ENCODE measurements around the gene RHOBTB3.

The RHOBTB3 gene

DNA sequence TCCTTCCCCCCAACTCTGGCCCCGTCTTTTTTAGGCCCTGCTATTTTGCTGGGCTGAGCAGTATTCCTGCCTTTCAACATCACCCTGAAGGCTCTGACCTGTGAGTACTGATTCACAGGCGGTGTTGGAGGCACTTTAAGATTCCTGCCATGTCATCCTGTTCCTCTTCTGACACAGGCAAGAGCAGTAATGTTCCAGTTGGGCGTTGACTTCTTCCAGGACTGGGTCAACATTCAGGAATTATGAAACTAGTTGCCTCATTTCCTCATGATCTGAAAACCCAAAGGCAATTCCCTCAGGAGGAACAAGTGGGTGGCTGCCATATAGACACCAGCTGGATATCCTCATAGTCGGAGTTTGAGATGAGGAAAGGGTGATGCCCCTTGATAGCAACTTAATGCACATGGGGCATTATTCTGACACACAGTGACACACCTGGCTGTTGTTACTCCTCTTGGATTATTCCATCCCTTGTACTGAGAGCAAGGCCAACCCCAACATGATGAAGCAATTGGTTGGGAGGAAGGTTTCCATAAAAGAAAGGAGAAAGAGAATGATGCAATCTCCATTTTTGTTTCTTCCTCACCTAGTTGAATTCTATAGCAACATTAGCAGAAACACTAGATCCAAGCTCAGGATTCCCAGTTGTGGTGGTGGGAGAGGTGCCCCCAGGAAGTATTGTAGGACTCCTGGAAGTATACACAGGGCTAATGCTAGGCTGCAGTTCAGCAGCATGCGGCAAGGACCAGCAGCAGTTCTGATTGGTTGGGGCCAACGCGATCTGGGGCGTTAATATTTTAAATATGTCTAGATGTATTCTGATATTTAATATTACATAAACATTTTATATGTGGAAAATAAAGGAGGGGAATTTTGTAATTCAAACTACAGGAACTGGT, 111.0 kb downstream of the RHOBTB3 start:
- DNase-seq (ENCODE audit: low read depth in 2 of 2), result no peak

DNA sequence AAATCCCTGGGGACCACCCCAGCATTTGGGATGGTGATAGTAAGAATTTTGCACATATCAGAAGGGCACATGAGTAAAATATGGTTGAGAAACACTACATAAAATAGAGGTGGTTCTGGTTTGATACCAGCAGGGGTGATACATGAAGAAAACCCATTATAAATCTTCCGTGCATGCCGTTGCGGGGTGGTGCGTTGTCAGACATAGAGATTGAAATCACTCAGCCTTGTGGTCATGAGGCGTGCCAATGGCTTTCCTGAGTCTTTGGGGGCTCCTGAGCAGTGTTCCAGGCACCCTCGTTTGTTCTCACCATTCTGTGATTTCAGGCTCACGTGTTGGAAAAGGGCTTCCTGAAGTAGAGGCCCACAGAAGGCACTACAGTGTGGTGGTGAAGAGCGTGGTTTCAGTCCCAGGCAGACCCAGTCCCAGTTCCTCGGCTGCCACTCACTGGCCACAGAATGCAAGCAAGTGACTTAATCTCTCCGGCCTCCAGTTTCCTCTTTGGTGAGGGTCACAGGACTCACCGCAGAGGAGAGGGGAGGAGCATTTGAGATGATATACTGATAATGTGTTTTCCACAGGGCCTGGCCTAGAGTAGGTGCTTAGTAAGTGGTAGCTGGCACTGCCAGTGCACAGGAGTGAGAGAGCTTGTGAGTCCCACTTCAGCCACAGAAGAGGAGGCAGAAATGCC, 111.9 kb downstream of the RHOBTB3 start:
- peak; percentile 47 to 52 for DNase-seq (ENCODE audit: low read depth in 2 of 2)

DNA sequence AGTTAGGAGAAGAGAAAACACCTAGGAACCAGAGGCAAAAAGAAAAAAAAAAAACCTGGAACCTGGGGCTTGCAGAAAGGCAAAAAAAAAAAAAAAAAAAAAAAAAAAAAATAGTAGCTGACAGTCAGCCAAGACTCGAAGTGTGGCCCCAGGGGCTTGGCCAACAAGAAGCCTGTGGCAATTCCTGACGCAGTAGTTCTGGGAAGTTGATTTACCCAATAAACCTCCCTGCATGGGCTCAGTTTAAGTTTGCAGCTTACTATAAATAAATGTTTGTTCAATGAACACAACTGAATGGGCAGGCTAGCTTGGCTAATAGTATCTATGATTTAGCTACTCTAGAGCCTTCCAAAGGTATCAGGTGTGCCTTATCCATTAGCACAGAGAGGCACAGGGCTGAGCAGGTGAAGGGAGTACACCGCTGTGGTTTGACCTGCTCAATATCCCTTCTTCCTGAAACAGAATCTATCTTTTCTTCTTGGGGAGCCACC, 112.6 kb downstream of the RHOBTB3 start:
- no peak for DNase-seq (ENCODE audit: low read depth in 2 of 2)

DNA sequence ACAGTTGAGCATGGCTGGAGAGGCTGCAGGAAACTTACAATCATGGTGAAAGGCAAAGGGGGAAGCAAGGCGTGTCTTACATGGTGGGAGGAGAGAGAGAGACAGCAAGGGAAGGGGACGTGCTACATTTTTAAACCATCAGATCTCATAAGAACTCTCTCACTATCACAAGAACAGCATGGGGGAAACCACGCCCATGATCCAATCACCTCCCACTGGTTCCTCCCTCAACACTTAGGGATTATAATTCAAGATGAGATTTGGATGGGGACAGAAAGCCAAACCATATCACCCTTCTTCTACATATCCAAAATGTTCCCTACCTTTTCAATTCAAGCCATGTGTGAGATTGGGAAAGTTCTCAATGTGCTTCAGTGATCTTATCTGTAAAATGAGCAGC, 114.3 kb downstream of the RHOBTB3 start:
- DNase-seq (ENCODE audit: low read depth in 2 of 2), result no peak

Measured in stimulated activated CD8-positive, alpha-beta memory T cell treated with anti-CD3 and anti-CD28 coated beads, Interleukin-7, amount 100 ng/mL, for 4 hours (primary cell).